Caco-2 (cell line): ENCODE data around the gene ACTR6. TPM values are rescaled to one million over a fixed set of nuclear protein-coding genes. Genes with fewer than 3 reads are reported as not detected.

Source experiments
- BruUV-seq: library from RNA; stranded (reverse); fragments of 400-500 nt; replicated peaks from 2 replicates; lab custom pipeline; 2021; lab: Mats Ljungman, UMichigan
- CTCF ChIA-PET: fragments of 300-600 bp; sonication (Branson Sonifier 250); formaldehyde crosslinking; loops from one replicate; lab custom pipeline; 2022; ENCODE audit warnings: antibody characterized with exemption; lab: Charles Lee
- POLR2A ChIA-PET: fragments of 300-600 bp; sonication (Branson Sonifier 250); formaldehyde crosslinking; loops from one replicate; lab custom pipeline; 2022; ENCODE audit warnings: antibody characterized with exemption; lab: Charles Lee
- DNase-seq, 2 experiments: peaks; one replicate each; pipeline versions ENCODE4 v3.0.0 to v3.0.0-alpha.2; 2020 to 2022
- H3K27me3 ChIP-seq: replicated peaks from 2 replicates; pipeline ENCODE4 v1.6.0; 2011; ENCODE audit warnings: low read length; ENCODE audit not compliant: control insufficient read depth, insufficient read depth
- H3K36me3 ChIP-seq: 2 replicates; pipeline ENCODE4 v1.5.1; 2011; ENCODE audit warnings: low read length; ENCODE audit not compliant: control insufficient read depth, insufficient read depth
- H3K4me1 ChIP-seq: fragments of 250-450 bp; sonication (Bioruptor Pico); 2 replicates; pipeline ENCODE4 v1.5.1; 2020; ENCODE audit warnings: mild to moderate bottlenecking
- H3K4me3 ChIP-seq: 2 replicates; pipeline ENCODE4 v1.5.1; 2011; ENCODE audit warnings: low read depth, mild to moderate bottlenecking, control low read depth, low read length
- H3K9me3 ChIP-seq: fragments of 250-450 bp; sonication (Bioruptor Pico); 2 replicates; pipeline ENCODE4 v1.5.1; 2020; ENCODE audit warnings: mild to moderate bottlenecking, moderate library complexity
- H3K27ac Mint-ChIP-seq: one replicate; pipeline ENCODE4 v1.8.0; 2022; ENCODE audit warnings: mixed read lengths; ENCODE audit not compliant: unreplicated experiment
- H3K27me3 Mint-ChIP-seq: one replicate; pipeline ENCODE4 v1.8.0; 2022; ENCODE audit warnings: mixed read lengths; ENCODE audit not compliant: insufficient read depth, unreplicated experiment
- H3K36me3 Mint-ChIP-seq: one replicate; pipeline ENCODE4 v1.8.0; 2022; ENCODE audit warnings: mild to moderate bottlenecking, mixed read lengths; ENCODE audit not compliant: insufficient read depth, unreplicated experiment
- H3K4me1 Mint-ChIP-seq: one replicate; pipeline ENCODE4 v1.8.0; 2022; ENCODE audit warnings: low read depth, mixed read lengths; ENCODE audit not compliant: unreplicated experiment
- H3K4me3 Mint-ChIP-seq: one replicate; pipeline ENCODE4 v1.8.0; 2022; ENCODE audit warnings: mild to moderate bottlenecking, moderate library complexity, mixed read lengths; ENCODE audit not compliant: unreplicated experiment
- H3K9me3 Mint-ChIP-seq: one replicate; pipeline ENCODE4 v1.8.0; 2022; ENCODE audit warnings: mixed read lengths; ENCODE audit not compliant: unreplicated experiment
- CTCF ChIP-seq, 2 experiments: fragments of 200-600 bp in 1 of 2; IDR thresholded peaks; 1 replicate in 1 of 2; 2 replicates in 1 of 2; pipeline versions ENCODE4 v1.5.1 to v1.8.0; 2011 to 2022; ENCODE audit warnings: antibody characterized with exemption in 1 of 2, control low read depth in 1 of 2, inconsistent platforms in 1 of 2, low read depth in 1 of 2, low read length in 1 of 2, mild to moderate bottlenecking in 1 of 2, moderate library complexity in 1 of 2; ENCODE audit not compliant: insufficient read depth in 1 of 2, severe bottlenecking in 1 of 2, unreplicated experiment in 1 of 2
- intact Hi-C: fragments of 100-400 bp; cut with micrococcal nuclease; formaldehyde crosslinking; loops from one replicate; pipeline ENCODE4 v1.10.0; 2022; ENCODE audit not compliant: unreplicated experiment
- total RNA-seq: library from RNA; stranded (reverse); gene quantifications from 2 replicates; pipeline ENCODE4 v1.2.3, GENCODE V29; 2022

The ACTR6 gene
- total RNA-seq, 1 experiment from 2014 or later: 26.0 TPM

DNA sequence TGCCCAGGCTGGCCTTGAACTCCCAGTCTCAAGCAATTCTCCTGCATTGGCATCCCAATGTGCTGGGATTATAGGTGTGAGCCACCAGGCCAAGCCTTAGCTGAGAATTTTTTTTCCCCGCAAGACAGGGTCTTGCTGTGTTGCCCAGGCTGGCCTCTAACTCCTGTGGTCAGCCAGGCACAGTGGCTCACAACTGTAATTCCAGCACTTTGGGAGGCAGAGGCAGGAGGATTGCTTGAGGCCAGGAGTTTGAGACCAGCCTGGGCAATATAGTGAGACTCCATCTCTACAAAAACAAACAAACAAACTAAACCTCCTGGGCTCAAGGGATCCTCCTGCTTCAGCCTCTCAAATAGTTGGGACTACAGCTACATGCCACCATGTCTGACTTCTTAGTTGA is 39.0 kb downstream of the ACTR6 start:
- Histone ChIP-seq H3K4me1 (peaks cover under 1% of the 10 kb centered on the region), H3K4me3 (no peak overlapping the region), H3K9me3 (no peaks in the 10 kb centered on the region), H3K27me3 (no peaks in the 10 kb centered on the region), H3K36me3 (no peaks in the 10 kb centered on the region)
- CTCF ChIA-PET: no interaction called here
- no peak for TF ChIP-seq CTCF (IDR thresholded peaks at IDR 0.05; ENCODE audit: insufficient read depth in 1 of 2, low read depth in 1 of 2, low read length in 1 of 2, severe bottlenecking in 1 of 2, unreplicated experiment in 1 of 2)
- no peak for DNase-seq
- H3K9me3 Mint-ChIP-seq: no peaks in the 10 kb centered on the region
- POLR2A ChIA-PET: no interaction called here
- peaks cover under 1% of the 10 kb centered on the region for H3K4me1 Mint-ChIP-seq
- intact Hi-C loops: loop anchor here (10.0 kb wide), 1 partner anchor 155 kb away; no protein-coding TSS in a partner anchor
- no peaks in the 10 kb centered on the region for H3K36me3 Mint-ChIP-seq
- H3K4me3 Mint-ChIP-seq: no peak overlapping the region
- H3K27me3 Mint-ChIP-seq: no peaks in the 10 kb centered on the region
- H3K27ac Mint-ChIP-seq: no peak overlapping the region
- BruUV-seq: no TSS peak

DNA sequence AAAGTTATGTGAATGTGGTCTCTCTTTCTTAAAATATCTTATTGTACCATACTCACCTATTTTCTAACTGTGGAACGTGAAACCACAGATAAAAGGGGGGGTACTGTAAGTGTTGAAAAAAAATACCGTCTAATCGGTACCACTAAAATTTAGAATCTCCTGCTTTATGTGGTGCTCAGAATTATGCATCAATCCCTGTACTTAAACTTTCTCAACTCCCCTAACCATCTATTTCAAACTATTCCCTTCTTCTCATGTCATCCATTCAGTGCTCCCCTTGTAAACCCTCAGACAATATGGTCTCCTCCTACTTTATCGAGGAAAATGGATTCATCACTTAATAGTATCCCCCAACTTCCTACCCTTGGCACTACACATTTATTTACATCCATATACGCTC is 42.5 kb downstream of the ACTR6 start:
- Histone ChIP-seq H3K36me3 (no peaks in the 10 kb centered on the region), H3K4me1 (no peaks in the 10 kb centered on the region), H3K27me3 (no peaks in the 10 kb centered on the region), H3K4me3 (no peak overlapping the region), H3K9me3 (no peaks in the 10 kb centered on the region)
- DNase-seq: no peak
- ChIA-PET POLR2A (no interaction called here), CTCF (no interaction called here)
- no peak for TF ChIP-seq CTCF (IDR thresholded peaks at IDR 0.05; ENCODE audit: insufficient read depth in 1 of 2, low read depth in 1 of 2, low read length in 1 of 2, severe bottlenecking in 1 of 2, unreplicated experiment in 1 of 2)
- H3K36me3 Mint-ChIP-seq: no peaks in the 10 kb centered on the region
- no peaks in the 10 kb centered on the region for H3K4me1 Mint-ChIP-seq
- no peak overlapping the region for H3K4me3 Mint-ChIP-seq
- no peaks in the 10 kb centered on the region for H3K27me3 Mint-ChIP-seq
- intact Hi-C loops: no loop called here
- H3K9me3 Mint-ChIP-seq: no peaks in the 10 kb centered on the region
- no peak overlapping the region for H3K27ac Mint-ChIP-seq
- BruUV-seq: no TSS peak

- no peaks in the 10 kb centered on the region for H3K9me3 Mint-ChIP-seq
- no peaks in the 10 kb centered on the region for H3K36me3 ChIP-seq
- intact Hi-C loops: no loop called here
- H3K4me3 ChIP-seq: no peak overlapping the region
- no peak for DNase-seq
- H3K4me3 Mint-ChIP-seq: no peak overlapping the region
- H3K36me3 Mint-ChIP-seq: no peaks in the 10 kb centered on the region
- no TSS peak for BruUV-seq
- H3K9me3 ChIP-seq: no peaks in the 10 kb centered on the region
- peaks cover 11% of the 10 kb centered on the region; the same call in 1 of the 2 replicates for H3K4me1 ChIP-seq
- ChIA-PET CTCF (no interaction called here), POLR2A (no interaction called here)
- no peak overlapping the region for H3K27ac Mint-ChIP-seq
- H3K27me3 Mint-ChIP-seq: no peaks in the 10 kb centered on the region
- no peaks in the 10 kb centered on the region for H3K27me3 ChIP-seq
- H3K4me1 Mint-ChIP-seq: no peaks in the 10 kb centered on the region
- no peak for TF ChIP-seq CTCF (IDR thresholded peaks at IDR 0.05; ENCODE audit: insufficient read depth in 1 of 2, low read depth in 1 of 2, low read length in 1 of 2, severe bottlenecking in 1 of 2, unreplicated experiment in 1 of 2)
These were observed 47.1 kb downstream of the ACTR6 start for GRCh38 chr12:100247765-100248164.
